ENCODE results near the gene SKOR1.

Gene SKOR1

DNA sequence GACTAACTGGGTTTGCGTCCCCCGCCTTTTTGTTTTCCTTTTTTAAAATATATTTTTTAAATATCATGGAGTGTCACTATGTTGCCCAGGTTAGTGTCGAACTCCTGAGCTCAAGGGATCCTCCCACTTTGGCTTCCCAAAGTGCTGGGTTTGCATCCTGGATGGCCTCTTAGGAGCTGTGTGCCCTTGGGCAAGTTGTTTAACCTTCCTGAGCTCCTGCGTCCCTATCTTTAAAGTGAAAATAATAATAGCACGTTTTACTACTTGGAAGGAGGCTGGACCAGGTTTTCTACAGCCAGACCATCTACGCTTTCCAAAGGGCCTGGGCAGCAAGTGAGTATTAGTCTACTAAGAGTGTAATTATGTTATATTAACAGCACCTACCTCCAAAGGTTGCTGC, 58.7 kb downstream of the SKOR1 start:
- TF ChIP-seq TAF1 (IDR thresholded peaks at IDR 0.05; ENCODE audit: borderline replicate concordance, insufficient read depth, low read length) = no peak
- TF ChIP-seq SIN3A (IDR thresholded peaks at IDR 0.05; ENCODE audit: borderline replicate concordance, insufficient read depth, low read length) = no peak
- TF ChIP-seq POLR2AphosphoS5 (IDR thresholded peaks at IDR 0.05; ENCODE audit: low read depth, low read length) = no peak
- no peak for TF ChIP-seq REST (IDR thresholded peaks at IDR 0.05; ENCODE audit: insufficient read depth in 1 of 2, low read depth in 2 of 2, low read length in 2 of 2)
- no peak for TF ChIP-seq FOXP2 (optimal IDR thresholded peaks at IDR 0.05; ENCODE audit: borderline replicate concordance, extremely low read depth, extremely low read length, insufficient read depth)

Measured in PFSK-1 (cell line).